HG03442 (cell line): ENCODE results near the gene ZNF438.

Experiments
- ATAC-seq: cut with Tn5 transposase; IDR thresholded peaks from one replicate; pipeline ENCODE4 v1.9.1; 2021; ENCODE audit warnings: mild to moderate bottlenecking, moderate library complexity; ENCODE audit not compliant: unreplicated experiment

Gene ZNF438

DNA sequence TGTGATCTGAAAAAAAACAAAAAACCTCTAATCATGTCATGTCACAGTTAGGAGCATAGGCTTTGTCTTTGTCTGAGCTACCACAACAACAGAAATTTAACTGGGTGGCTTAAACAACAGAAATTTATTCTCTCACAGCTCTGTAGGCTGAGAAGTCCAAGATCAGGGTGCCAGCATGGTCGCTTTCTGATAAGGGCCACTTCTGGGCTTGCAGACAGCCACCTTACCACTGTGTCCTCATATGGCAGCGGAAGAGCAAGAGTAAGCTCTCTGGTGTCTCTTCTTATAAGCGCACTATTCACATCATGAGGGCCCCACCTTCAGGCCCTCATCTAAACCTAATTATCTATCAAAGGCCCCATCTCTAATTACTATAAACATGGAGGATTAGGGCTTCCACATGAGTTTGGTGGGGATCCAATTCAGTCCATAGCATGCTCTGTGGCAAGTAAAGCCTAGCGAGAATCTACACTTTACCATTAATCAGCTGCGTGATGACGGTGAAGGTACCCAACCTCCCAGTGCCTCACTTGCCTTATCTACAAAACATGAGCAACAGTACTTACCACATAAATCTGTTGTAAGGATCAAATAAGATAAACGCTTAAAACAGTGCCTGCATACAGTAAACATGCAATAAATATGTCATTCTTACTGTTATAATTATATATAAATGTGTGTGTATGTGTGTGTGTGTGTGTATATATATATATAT, 17.3 kb downstream of the ZNF438 start:
- ATAC-seq: no peak

DNA sequence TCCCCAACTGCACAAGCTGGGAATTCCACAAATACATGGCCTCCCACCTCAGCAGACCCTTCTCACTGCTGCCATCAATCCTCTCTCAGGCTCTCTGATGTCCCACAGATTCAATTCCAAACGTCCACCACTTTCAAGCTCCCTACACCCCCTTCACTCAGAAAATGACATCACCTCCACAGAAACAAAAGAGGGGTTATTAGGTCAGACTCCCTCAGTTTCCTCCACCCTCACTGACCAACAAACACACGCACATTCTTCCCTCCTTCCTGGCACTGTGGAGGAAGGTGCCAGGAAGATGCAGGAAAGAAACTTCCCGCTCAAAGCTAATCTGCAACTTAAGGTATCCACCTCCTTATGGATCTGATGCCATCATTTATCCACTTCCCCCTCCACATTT, 18.3 kb downstream of the ZNF438 start:
- no peak for ATAC-seq

DNA sequence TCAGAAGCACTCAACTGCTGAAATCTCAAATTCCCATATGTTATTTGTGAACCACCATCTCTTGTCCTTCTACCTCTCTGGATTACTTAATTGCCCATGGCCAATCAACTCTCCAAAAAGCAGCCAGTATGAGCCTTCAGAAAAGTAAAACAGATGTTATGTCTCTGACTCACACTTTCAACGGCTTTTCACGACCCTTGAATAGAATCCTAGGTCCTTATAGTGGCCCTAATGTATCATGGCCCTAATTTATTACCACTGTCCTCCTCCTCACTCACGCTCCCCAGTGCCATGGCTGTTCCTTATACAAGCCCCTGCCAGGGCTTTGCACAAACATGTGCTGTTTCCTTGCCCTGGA, 20.0 kb downstream of the ZNF438 start:
- ATAC-seq: no peak

DNA sequence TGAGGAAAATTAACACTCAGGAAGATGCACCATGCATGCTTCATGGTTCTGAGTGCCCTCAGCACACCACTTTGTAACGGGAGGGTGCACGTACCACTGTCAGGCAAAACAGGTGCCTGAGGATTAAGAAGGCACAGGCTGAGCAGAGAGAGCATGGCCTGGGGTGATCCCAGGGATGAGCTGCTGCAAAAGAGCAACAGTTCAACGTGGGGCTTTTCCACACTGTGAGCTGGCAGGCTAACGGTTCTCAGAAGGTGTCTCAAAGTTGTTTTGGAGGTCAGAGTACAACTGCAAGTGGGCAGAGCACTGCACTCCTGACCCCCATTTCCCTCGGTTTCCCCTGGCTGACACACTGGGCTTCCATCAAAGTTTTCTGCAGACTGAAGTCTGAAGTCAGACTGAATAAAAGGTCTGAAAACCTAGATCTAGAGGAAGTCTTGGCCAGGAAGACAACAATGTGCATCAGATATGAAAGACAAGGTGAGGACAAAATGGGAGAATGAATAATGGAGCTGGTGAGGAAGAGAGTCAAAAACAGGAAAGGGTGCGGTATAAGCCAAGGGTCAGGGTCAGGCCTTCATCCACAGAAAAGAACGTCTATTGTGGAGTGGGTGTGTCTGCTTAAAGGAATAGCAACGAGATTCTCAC, 20.5 kb downstream of the ZNF438 start:
- no peak for ATAC-seq

DNA sequence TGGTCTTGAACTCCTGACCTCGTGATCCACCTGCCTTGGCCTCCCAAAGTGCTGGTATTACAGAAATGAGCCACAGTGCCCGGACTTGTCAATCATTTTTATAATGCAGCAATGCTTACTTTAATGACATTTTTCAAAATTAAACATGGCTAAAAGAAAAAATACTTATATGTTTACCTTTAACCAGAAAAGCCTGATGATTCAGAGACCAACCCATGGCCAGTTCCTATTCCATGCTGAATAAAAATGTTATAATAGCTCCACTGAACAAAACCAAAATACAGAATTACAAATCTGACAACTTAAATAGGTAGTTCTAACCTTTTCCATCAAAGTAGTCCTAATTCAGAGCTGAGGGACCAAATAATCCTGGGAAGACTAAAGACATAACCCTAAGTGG, 21.6 kb downstream of the ZNF438 start:
- no peak for ATAC-seq

DNA sequence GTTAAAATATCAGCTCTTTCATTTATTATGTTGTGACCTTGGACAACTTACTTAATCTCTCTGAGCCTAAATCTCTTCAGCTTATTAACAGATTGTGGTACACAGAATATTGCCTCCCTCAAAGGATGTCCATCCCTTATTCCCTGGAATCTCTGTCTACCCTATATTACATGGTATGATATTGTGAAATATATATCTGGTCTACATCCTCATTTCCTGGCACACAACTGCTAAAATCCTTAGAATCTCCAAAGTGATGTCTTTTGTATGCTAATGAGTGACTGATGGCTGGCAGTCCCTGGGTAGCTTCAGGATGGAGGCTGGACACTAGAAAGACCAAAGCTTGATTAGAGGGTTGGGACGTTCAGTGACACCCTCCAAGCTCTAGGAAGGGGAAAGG, 25.8 kb downstream of the ZNF438 start:
- no peak for ATAC-seq

DNA sequence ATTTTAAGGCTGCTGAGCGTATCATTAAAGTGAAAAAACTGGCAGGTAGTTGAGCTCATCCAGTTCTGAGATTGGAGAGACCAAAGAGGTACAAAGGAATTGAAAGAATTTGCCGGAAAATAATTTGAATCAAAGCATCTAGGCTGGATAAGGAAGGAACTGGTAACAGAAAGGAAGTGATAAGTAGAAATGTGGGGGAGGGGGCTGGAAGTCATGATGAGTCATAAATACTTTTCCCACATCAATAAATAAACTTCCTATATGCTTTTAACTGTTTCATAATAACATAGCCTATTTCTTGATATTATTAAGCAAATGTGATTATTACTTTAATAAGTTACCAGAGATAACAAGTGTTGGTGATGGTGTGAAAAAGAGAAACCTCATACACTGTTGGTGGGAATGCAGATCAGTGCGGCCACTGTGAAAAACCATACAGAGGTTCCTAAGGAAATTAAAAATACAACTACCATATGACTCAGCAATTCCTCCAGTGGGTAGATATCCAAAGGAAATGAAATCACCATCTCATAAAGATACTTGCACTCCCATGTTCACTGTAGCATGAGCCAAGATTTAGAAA, 27.0 kb downstream of the ZNF438 start:
- no peak for ATAC-seq

DNA sequence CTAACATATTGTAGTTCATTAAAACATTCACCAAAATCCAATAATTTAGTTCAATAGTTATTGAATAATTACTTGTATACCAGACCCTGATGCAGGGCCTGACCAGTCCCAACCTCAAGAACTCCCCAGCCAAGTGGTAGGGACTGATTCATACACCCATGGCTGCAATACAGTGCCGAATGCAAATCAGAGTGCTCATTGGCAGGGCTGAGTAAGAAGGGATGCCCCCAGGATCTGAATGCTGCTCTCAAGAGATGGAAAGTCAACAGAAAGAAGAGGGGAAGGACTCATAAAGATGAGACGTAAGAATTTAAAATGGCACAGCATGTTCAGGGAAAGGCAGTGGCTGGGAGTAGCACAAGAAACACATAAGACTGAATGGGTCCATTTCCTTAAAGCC, 29.9 kb downstream of the ZNF438 start:
- no peak for ATAC-seq

DNA sequence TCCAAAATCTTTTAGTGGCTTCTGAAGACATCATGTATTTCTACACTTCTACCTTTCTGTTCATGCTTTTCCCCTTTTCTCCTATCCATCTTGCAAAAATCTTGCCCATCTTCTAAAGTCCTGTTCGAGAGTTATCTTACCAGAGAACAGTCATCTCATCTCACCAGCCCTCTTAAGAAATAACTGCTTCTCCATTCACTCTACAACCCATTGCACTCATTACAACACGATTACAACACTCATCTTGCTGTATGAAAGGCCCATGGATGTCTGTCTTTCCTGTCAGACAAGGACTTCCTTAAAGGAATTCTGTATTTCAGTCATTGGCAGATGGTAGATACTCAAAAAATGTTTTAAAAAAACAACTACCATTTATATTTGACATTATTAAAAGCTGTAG, 30.8 kb downstream of the ZNF438 start:
- no peak for ATAC-seq

DNA sequence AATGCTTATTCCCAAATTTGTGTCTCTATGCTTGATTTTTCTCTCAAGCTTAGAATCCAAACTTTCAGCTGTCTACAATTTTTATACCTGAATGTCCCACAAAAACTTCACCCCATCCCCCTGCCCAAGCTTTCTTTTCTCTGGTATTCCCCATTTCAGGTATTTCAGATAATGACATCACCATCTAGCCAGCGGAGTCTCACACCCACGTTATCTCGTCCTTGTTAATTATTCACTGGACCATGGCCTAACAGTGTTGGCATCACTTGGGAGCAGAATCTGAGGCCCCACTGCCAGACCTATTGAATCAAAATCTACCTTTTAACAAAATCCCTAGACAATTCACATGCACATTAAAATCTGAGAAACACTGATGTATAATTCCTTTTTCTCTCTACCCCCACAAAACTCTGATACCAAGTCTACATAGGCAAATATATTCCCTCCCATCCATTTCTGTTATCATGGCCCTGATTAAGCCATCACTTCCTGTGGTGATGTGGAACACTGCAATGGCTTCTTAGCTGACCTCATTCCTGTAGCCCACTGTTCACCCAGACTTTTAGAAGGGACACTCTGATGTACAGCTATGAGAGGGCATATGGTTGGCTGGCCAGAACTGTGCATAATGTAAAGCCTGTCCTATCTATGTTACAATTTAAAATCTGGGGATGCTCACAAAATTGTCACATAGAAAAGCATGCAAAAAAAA, 31.4 kb downstream of the ZNF438 start:
- ATAC-seq: no peak

DNA sequence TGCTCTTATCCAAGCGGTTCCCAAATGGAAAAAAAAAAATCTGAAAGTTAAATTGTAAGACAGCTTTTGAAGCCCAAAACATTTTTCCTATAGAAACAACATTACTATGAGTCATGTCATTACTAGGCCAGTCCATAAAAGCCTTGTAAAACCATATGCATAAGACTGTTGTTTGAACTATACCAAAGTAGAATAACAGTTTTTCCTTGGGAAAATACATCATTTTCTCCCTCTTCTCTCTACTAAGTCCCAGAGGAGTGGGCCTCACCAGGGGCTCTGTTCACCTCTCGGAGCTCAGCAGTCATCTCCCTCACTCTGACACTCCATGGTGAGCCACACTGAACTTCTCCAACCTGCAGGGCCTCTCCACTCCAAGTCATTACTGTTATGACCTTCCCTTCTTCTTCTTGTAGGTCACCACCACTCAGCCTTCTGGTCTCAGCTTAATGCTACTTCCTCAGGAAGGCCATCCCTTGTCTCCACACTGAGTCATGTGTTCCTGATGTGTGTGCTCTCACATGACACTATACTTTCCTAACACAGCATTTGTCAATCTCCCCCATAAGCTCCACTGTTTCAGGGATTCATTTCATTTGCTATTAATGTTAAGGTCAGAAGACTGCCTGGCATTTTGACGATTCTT, 32.5 kb downstream of the ZNF438 start:
- no peak for ATAC-seq

DNA sequence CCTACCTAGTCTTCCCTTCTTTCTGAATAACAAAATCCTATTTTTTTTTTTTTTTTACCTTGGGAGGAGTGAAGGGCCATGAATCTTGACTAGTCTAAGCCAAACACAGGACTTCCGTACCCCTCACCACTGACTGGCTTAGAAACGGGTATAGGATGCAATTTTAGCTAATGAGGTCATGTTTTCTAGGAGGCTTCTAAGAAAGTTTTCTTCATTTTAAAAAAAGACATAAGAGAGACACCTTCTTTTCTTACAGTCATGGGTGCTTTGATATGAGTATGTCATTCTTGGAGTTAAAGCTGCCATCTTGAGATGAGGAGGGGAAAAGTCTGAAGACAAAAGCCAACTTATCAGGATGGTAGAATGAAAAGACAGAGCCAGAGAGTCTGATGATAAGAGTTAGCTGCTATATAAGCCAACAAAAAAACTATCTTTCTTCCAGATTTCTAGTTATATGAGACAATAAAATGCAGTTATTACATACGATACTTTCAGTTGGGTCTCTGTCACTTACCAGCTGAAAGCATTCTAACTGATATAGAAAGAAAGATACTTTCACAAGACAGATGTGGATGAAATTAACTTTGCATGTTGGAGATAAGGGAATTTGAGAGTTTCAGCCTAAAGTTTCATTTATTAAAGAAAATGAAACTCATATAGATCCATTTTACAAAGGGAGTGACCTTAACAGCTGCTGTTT, 34.0 kb downstream of the ZNF438 start:
- ATAC-seq: no peak

DNA sequence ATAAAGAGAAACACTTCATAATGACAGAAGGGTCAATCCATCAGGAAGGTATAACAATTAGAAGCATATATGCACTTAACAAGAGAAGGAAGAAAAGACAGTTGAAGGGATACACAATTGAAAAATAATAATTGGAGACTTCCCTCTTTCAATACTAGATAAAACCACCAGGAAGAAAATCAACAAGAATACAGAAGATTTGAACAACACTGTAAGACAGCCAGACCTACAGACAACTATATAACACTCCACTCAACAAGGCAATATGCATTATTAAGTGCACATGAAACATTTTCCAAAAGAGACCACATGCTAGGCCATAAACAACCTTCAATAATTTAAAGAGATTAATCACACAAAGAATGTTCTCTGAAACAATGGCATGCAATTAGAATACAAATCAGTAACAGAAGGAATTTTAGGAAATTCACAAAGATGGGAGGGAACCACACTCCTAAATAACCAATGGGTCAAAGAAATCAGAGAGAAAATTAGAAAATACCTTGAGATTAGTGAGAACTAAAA, 35.1 kb downstream of the ZNF438 start:
- ATAC-seq: no peak

DNA sequence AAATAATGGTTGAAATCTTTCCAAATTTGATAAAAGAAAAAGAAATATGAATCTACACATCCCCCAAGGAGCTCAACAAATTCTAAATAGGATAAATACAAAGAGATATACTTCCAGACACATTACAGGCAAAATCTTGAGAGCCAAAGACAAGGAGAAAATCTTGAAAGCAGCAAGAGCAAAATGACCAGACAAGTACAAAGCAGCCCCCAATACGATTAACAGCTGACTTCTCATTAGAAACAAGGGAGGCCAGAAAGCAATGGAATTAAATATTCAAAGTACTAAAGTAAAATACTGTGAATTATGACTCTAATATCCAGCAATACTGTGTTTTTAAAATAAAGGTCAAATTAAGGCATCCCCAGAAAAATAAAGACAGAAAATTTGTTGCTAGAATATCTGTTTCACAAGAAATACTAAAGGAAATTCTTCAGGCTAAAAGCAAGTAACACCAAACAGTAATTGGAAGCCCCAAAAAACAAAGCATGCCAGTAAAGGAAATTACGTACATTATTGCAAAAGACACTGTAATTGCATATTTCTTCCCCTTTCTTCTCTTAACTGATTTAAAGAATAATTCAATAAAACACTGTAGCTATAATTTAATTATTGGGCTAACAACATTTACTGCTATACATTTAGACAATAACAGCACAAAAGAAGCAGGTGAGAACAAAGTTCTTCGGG, 36.4 kb downstream of the ZNF438 start:
- no peak for ATAC-seq

DNA sequence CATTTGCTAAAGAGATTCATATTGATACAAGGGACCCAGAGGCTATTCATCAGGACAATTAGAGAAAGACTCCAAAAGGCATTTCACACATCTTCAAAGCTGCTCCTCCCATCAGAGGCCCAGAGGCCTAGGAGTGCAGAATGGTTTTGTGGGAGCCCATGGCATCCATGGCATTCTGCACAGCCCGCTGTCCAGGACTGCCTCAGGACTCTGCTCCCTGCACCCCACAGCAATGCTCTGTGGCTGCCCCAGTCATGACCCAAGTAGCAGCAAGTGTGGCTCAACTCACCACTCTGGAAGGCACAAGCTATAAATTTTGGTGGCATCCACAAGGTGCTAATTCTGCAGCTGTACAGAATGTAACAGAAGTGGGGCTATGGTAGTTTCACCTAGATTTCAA, 38.5 kb downstream of the ZNF438 start:
- ATAC-seq: no peak

DNA sequence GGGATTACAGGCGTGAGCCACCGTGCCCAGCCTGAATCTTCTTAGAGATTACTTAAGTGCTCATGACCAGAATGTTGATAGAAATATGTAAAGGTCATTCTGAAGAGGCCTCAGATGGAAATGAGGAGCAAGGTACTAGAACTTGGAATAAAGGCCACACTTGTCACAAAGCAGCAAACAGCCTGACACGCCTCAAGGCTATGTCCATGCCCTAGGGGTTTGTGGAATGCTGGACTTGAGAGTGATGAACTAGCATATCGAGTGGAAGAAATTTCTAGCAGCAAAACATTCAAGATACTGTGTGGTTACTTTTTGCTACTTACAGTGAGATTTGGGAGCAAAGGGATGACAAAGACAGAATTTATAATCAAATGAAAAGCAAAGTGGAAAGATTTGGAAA, 39.0 kb downstream of the ZNF438 start:
- no peak for ATAC-seq

DNA sequence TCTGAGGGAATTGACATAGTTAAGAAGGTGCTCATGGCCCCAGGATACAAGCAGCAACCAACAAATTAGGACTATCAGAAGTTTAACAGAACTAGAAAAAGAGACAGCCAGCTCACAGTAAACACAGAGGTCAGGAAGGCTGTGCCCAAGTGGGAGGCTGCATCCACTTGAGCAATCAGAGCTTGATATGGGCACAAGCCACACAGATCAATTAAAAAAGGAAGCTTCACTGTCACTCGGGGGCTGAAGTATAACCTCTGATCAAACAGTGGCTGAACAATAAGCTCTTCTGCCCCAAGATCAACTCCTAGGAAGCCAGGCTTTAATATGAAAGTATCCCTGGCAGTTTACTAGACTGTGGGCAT, 40.0 kb downstream of the ZNF438 start:
- no peak for ATAC-seq

DNA sequence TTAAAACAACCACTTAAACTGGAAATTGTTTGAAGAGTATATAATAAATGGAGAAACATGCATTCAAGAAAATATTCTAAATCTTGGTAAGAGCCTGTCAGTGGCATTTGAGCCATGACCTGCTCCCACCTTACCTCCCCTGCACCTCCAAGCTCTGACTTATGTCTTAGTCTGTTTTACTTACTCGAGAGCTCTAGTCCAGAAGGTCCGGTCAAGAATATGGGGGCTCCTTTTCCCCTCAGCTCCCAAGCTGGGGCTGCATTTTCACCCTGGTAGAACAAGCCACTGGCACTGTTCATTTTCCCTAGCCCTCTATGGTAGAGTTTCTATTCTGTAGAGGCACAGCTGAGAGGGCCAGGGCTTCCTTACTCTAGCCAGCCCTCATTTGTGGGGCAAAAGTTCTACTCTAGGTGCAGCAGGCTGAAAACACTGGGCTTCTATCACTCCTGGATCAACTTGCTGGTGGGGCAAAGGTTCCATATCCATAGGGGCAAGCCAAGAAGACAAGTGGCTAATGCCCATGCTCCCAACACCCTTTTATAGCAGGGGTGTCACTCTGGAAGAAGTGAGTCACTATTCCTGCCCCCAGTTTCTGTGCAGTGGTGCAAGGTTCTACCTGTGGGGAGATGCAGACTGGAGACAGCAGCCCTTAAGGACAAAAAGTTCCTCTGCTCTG, 40.6 kb downstream of the ZNF438 start:
- no peak for ATAC-seq

DNA sequence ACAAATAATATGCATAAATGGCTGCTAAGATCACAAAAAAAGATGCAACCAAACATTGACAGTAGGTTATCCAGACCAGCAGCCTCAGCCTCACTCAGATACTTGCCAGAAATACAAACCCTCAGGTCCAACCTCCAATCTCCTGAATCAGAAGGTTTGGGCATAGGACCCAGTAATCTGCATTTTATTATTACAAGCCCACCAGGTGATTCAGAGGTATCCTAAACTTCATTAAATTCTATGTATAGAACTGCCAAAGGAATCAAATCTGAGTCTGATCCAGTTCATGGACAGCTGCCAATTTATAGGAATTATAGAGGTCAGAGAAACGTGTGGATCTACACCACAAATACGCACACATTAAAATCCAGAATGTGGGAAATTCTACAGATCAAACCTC, 41.3 kb downstream of the ZNF438 start:
- no peak for ATAC-seq
